Fibroblast of the conjunctiva (primary cell): ENCODE measurements around the gene TNRC6B.

Experiments
- DNase-seq: peaks from one replicate; pipeline ENCODE4 v3.0.0-alpha.2; 2010; ENCODE audit warnings: low read depth

The TNRC6B gene

GRCh38 chr22:40328546-40329456 is 151.1 kb downstream of the TNRC6B start:
- no peak for DNase-seq

GRCh38 chr22:40329466-40329865 is 151.7 kb downstream of the TNRC6B start:
- DNase-seq = no peak

- no peak for DNase-seq
These were observed 152.4 kb downstream of the TNRC6B start for GRCh38 chr22:40330086-40330485.

- DNase-seq = no peak
These were observed 152.9 kb downstream of the TNRC6B start for GRCh38 chr22:40330615-40331014.

GRCh38 chr22:40331706-40332105 is 154.0 kb downstream of the TNRC6B start:
- no peak for DNase-seq

GRCh38 chr22:40332319-40332781 is 154.6 kb downstream of the TNRC6B start:
- DNase-seq = no peak

GRCh38 chr22:40334060-40334459 is 156.3 kb downstream of the TNRC6B start:
- no peak for DNase-seq

- no peak for DNase-seq
These were observed 157.2 kb downstream of the TNRC6B start for GRCh38 chr22:40334899-40335298.

GRCh38 chr22:40335358-40335757 is 157.6 kb downstream of the TNRC6B start:
- no peak for DNase-seq

GRCh38 chr22:40340044-40340443 is 162.3 kb downstream of the TNRC6B start:
- DNase-seq = no peak

GRCh38 chr22:40341604-40342003 is 163.9 kb downstream of the TNRC6B start:
- no peak for DNase-seq

- DNase-seq = no peak
These were observed 164.8 kb downstream of the TNRC6B start for GRCh38 chr22:40342521-40342920.

- no peak for DNase-seq
These were observed 167.5 kb downstream of the TNRC6B start for GRCh38 chr22:40345271-40345670.

- no peak for DNase-seq
These were observed 168.1 kb downstream of the TNRC6B start for GRCh38 chr22:40345815-40346184.

- peak; percentile 66 for DNase-seq
These were observed 168.7 kb downstream of the TNRC6B start, which contains the start of gene ADSL for GRCh38 chr22:40346185-40347118. ADSL (plus strand) TSS chr22:40346500; CDS start chr22:40346559, 59 bp downstream.

- no peak for DNase-seq
These were observed 169.6 kb downstream of the TNRC6B start for GRCh38 chr22:40347300-40347699.

GRCh38 chr22:40348025-40348658 is 170.4 kb downstream of the TNRC6B start:
- DNase-seq = no peak

GRCh38 chr22:40352763-40353162 is 175.0 kb downstream of the TNRC6B start:
- DNase-seq = no peak

- no peak for DNase-seq
These were observed 183.4 kb downstream of the TNRC6B start for GRCh38 chr22:40361100-40361499.

- no peak for DNase-seq
These were observed 185.3 kb downstream of the TNRC6B start for GRCh38 chr22:40363059-40363458.

GRCh38 chr22:40364431-40364830 is 186.7 kb downstream of the TNRC6B start:
- DNase-seq = no peak

GRCh38 chr22:40366068-40366467 is 188.3 kb downstream of the TNRC6B start:
- DNase-seq = no peak
